Fibroblast of peridontal ligament (primary cell): ENCODE results near the gene SYCN.

Source experiments
- DNase-seq: peaks from one replicate; pipeline ENCODE4 v3.0.0-alpha.2; 2010; ENCODE audit errors: extremely low read depth

The SYCN gene

DNA sequence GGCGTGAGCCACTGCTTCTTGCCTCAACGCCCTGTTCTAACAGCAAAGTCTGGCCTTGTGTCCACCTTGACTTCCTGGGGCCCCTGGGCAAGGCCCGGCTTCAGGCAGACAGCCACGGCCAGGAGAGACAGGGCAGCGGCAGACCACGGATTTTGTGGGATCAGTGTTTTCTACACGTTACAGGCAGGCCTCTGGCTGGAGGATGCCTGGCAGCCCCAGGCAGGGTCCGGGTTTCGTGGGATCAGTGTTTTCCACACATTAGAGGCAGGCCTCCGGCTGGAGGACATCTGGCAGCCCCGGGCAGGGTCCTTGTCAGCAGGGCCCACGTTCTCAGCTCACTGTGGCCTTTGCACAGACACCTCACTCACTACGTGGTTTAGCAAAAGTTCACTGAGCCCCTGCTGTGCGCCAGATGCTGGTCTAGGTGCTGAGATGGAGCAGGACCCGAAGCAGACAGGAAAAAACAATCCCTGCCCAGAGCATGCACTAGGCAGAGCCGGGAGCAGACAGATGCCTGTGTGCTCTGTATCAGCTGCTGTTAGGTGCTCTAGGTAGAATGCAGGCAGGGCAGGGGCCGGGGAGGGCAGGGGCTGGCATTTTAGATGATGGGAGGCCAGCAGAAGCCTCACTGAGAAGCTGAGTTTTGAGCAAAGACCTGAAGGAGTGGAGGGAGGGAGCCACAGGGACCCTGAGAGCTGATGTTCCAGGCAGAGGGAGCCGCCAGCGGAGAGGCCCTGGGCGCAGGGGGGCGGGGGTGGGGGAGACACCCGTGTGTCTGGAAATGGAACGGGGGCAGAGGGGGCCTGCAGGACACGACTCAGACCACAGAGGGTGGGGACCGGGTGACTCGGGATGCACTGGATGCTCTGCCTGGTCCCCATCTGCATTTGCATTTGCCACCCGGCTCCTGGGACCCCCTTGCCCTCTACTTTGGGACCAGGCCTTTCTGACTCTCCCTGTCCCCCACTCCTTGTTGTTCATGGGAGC lies 32.3 kb downstream of the SYCN start:
- DNase-seq: no peak

DNA sequence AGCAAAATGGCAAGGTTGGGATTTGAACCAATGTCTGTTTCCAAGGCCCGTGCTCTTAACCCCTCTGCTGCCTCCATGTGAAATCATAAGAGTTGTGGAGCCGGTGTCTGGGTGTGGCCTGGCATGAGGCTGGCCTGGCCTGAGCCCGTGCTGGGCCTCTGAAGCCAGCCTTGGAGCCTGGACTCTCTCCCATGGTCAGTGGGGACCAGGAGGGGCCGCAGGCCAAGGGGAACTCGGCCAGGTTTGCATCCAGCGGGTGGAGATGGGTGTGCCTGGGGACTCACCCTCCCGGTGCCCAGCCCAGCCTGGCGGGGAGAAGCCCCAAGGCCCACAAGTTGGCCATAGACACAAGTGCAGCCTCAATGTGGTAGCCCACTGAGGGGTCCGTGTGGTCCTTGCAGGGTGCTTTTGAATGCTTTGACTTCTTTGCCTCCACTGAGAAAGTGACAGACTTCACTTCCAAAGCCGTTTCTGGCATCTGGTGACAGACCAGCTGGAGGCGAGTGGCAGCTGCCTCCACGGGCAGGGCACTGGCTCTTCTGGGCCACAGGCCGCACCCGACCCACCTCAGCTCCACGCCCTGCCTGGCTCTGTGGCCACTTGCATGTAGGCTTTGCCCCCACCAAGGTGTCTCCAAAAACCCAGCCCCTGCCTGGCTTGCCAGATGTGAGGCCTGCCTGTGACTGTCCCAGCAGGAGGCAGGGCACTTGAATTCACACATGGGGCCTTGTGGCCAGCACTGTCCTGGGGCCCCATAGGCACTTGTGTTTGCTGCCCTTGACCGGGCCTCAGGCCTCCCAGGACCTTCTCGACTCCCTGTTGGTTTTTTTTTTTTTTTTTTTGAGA lies 33.5 kb downstream of the SYCN start:
- DNase-seq: no peak

GRCh38 chr19:39169143-39169810 lies 34.8 kb downstream of the SYCN start:
- no peak for DNase-seq

- DNase-seq: no peak
Observed at GRCh38 chr19:39168258-39169142, 35.6 kb downstream of the SYCN start.

GRCh38 chr19:39167461-39168257 lies 36.4 kb downstream of the SYCN start:
- DNase-seq: no peak

- DNase-seq: no peak
Observed at GRCh38 chr19:39166571-39167391, 37.3 kb downstream of the SYCN start.

- DNase-seq: no peak
Observed at GRCh38 chr19:39165857-39166256, 38.2 kb downstream of the SYCN start.

GRCh38 chr19:39164289-39164688 lies 39.8 kb downstream of the SYCN start:
- DNase-seq: no peak

GRCh38 chr19:39163621-39164020 lies 40.4 kb downstream of the SYCN start:
- no peak for DNase-seq

GRCh38 chr19:39162441-39163043 lies 41.5 kb downstream of the SYCN start:
- no peak for DNase-seq

DNA sequence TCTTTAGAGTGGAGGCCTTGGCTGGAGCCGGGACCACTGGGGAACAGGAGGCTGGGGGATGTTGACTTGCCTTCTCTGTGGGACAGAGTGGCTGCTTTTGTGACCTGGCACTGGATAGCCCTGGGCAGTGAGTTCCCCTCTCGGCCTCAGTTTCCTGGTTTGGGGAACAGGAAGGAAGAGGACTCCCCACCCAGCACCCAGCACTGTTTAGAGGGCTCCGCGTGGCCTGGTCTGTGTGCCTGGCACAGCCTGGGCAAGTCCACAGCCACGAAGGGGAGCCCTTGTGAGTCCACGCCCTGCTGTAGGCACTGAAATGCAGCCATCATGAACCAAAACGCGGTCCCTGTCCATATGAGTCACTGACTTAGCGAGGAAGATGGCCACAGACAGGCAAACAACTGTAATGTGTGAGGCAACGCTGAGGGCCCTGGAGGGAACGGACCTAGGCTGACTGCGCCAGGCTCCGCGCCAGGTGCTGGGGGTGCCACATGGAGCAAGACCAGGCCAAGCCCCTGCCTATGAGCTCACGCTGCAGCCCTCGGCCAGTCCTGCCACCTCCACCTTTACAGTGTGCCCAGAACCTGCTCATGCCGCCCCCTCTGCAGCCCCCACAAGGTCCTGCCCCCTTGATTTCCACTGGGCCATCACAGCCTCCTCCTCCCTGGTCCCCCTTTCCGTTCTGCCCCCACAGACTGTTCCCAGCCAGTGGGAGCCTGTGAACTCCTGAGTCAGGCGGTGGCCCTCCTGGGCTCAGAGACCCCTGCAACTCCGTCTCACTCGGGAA lies 43.0 kb downstream of the SYCN start:
- peak; percentile 25 for DNase-seq

DNA sequence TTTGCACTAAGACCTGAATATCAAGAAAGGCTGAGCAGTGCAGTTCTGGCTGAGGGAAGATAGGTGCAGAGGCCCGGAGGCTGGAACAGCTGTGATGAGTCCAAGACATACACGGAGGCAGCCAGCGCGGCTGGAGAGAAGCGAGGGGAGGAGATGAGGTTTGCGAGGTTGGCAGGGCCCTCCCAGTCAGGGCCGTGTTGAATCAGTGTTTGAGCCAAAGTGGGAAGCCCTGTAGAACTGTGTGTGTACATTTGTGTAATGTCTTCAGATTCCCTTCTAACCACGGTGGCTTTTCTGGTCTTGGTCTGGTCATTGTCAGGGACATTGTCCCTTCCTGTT lies 43.6 kb downstream of the SYCN start:
- DNase-seq: peak; percentile 71

- no peak for DNase-seq
Observed at GRCh38 chr19:39158646-39159260, 45.3 kb downstream of the SYCN start.

- DNase-seq: no peak
Observed at GRCh38 chr19:39157997-39158389, 46.1 kb downstream of the SYCN start.

DNA sequence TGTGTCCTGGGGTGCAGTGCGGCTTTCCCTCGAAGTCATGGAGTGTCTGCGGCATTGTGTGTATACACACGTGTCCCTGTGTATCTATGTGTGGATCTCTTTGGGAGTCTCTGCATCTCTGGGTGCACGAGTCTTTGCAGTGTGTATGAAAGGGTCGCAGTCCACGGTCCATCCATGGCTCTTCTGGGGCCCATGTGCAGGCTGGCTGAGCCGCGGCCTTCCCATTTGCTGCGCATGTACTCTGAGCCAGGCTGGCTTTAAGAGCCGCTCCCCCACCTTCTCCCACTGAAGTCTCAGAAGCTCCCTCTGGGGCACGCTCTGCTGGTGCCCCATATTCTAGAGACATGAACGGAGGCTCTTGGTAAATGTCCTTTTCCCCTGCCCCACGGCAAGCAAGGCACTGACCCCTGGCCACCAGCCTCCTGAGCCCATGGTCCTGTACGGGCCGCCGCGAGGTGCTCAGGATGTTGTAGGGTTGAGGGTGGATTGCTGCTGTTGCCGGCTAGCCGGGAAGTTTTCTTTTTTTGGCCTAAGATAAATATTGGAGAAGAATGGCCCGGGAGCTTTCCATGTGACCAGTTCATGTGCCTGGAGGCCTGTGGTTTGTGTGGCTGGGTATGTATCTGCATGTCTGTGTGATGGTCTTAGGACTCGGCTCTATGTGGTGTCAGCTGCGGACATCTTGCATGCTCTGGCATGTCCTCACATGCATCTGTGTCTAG lies 46.6 kb downstream of the SYCN start:
- peak; percentile 32 for DNase-seq

GRCh38 chr19:39156326-39157230 lies 47.5 kb downstream of the SYCN start:
- no peak for DNase-seq
